Vagina (tissue), 2 donors: ENCODE measurements around the gene STK24. TPM values are rescaled to one million over a fixed set of nuclear protein-coding genes. Genes with fewer than 3 reads are reported as not detected.
A peak's percentile ranks its signal among the peaks of the same experiment; 100 is the strongest.
"Not testable (repeated sequence)": the region's sequence is repeated elsewhere in the genome, so short reads cannot be mapped to it uniquely, and the experiment has no call there.

Source experiments
- DNase-seq, 2 donors: peaks; one replicate each; pipeline ENCODE4 v3.0.0-alpha.2; 2017; ENCODE audit errors: extremely low spot score in 2 of 2
- H3K27ac ChIP-seq: fragments of 200-600 bp; sonication (generic); one replicate; pipeline ENCODE4 v1.5.1; 2019
- H3K27me3 ChIP-seq: fragments of 200-600 bp; sonication (generic); one replicate; pipeline ENCODE4 v1.5.1; 2019
- H3K36me3 ChIP-seq, 2 donors: fragments of 200-600 bp; sonication (generic); one replicate each; pipeline ENCODE4 v1.5.1; 2017 to 2019
- H3K4me1 ChIP-seq: fragments of 200-600 bp; sonication (generic); one replicate; pipeline ENCODE4 v1.5.1; 2019
- H3K4me3 ChIP-seq, 2 donors: fragments of 200-600 bp; sonication (generic); 1 replicate in 1 of 2; 2 replicates in 1 of 2; pipeline ENCODE4 v1.5.1; 2016 to 2019
- H3K9me3 ChIP-seq: fragments of 200-600 bp; sonication (generic); one replicate; pipeline ENCODE4 v1.5.1; 2019
- POLR2A ChIP-seq, 2 donors: fragments of 450-650 bp; IDR thresholded peaks; one replicate each; pipeline ENCODE4 v1.6.1; 2017; ENCODE audit warnings: antibody characterized with exemption in 2 of 2, mild to moderate bottlenecking in 2 of 2, moderate library complexity in 2 of 2
- POLR2AphosphoS5 ChIP-seq, 2 donors: sonication (generic); formaldehyde crosslinking; IDR thresholded peaks; one replicate each; pipeline ENCODE4 v1.9.0; 2017; ENCODE audit warnings: antibody characterized with exemption in 2 of 2, mild to moderate bottlenecking in 2 of 2, low read depth in 1 of 2; ENCODE audit not compliant: insufficient read depth in 1 of 2
- intact Hi-C: fragments of 100-400 bp; cut with DNase I; formaldehyde crosslinking; loops from one replicate; pipeline ENCODE4 v1.15.1; 2023
- total RNA-seq: library from RNA; depleted of rRNA; stranded (reverse); fragments of >200 nt; gene quantifications from one replicate; pipeline ENCODE4 v1.2.3, GENCODE V29; 2016
- TF ChIP-seq, protein P1 (sequence below), 3 experiments: fragments of 450-650 bp in 2 of 3; fragments of 200-600 bp in 1 of 3; sonication (generic) in 1 of 3; IDR thresholded peaks; one replicate each; pipeline ENCODE4 v1.5.1; 2017 to 2019; ENCODE audit warnings: antibody characterized with exemption in 3 of 3, mild to moderate bottlenecking in 2 of 3, moderate library complexity in 2 of 3

STK24 gene
- total RNA-seq, 1 donor from 2014 or later = 82.5 TPM

DNA sequence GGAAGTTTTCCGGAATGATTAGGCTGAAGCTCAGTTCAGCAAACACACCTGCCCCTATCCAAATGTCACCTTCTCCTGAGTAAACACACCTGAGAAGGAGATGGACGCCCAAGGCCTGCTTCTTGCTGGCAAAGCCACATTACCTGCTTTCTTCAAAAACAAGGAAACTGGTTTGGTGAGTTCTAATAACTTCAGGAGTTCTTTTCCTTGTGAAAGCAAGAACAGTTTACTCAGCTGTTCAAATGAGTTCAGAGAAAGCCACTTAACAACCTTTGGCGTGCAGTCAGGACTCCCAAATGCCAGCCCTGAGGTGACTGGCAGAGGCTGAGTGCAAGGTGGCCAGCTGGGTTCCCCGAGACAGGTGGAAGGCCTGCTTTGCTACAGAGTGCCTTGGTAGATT, 160.5 kb downstream of the STK24 start:
- Histone ChIP-seq H3K4me3 (no peak overlapping the region), H3K36me3 (no peaks in the 10 kb centered on the region), H3K27me3 (no peaks in the 10 kb centered on the region), H3K9me3 (no peaks in the 10 kb centered on the region), H3K27ac (no peak overlapping the region), H3K4me1 (no peaks in the 10 kb centered on the region)
- TF ChIP-seq, protein P1, sequence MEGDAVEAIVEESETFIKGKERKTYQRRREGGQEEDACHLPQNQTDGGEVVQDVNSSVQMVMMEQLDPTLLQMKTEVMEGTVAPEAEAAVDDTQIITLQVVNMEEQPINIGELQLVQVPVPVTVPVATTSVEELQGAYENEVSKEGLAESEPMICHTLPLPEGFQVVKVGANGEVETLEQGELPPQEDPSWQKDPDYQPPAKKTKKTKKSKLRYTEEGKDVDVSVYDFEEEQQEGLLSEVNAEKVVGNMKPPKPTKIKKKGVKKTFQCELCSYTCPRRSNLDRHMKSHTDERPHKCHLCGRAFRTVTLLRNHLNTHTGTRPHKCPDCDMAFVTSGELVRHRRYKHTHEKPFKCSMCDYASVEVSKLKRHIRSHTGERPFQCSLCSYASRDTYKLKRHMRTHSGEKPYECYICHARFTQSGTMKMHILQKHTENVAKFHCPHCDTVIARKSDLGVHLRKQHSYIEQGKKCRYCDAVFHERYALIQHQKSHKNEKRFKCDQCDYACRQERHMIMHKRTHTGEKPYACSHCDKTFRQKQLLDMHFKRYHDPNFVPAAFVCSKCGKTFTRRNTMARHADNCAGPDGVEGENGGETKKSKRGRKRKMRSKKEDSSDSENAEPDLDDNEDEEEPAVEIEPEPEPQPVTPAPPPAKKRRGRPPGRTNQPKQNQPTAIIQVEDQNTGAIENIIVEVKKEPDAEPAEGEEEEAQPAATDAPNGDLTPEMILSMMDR (IDR thresholded peaks at IDR 0.05) = no peak
- TF ChIP-seq POLR2A (IDR thresholded peaks at IDR 0.05) = no peak
- peak in 1 of 2 donors; percentile 71 for TF ChIP-seq POLR2AphosphoS5 (IDR thresholded peaks at IDR 0.05; ENCODE audit: insufficient read depth in 1 of 2, low read depth in 1 of 2)
- DNase-seq = no peak
- intact Hi-C loops = no loop called here

DNA sequence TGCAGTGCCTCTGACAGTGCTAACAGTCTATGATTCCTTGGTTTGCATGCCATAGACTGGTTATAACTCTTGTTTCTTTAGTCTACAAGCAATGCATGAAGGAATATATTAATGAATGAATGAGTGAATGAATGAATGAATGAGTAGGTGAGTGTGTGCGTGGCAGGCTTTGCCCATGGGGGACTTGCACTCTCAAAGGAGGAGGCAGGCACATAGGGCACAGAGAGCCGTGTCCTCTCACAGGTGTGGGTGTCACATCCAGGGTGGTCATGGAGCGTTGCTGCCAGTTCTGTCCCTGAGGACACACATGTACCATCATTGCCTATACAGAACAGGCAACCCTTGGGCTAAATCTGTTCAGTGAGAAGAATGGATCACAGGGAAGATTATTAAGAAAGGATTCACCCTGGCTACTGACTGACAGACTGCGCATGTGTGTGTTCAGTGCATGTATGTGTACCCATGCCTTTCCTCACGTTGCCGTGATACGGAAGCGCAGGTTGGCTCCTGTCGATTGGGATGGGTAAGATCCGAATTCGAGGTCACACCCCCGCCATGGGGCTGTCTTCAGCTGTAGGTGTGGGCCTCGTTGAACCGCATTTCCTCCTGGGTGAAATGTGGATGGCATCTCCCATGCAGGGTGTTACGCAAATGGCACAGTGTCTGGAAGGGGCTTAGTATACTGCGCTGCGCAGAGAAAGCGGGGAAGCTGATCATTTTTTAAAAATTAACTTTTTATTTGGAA, 161.4 kb downstream of the STK24 start:
- TF ChIP-seq, protein P1 (IDR thresholded peaks at IDR 0.05) = no peak
- TF ChIP-seq POLR2A (IDR thresholded peaks at IDR 0.05) (no peak), POLR2AphosphoS5 (IDR thresholded peaks at IDR 0.05; ENCODE audit: insufficient read depth in 1 of 2, low read depth in 1 of 2) (no peak)
- intact Hi-C loops = no loop called here
- Histone ChIP-seq H3K4me1 (no peaks in the 10 kb centered on the region), H3K4me3 (no peak overlapping the region), H3K36me3 (no peaks in the 10 kb centered on the region), H3K27ac (no peak overlapping the region), H3K9me3 (no peaks in the 10 kb centered on the region), H3K27me3 (no peaks in the 10 kb centered on the region)
- DNase-seq = no peak

DNA sequence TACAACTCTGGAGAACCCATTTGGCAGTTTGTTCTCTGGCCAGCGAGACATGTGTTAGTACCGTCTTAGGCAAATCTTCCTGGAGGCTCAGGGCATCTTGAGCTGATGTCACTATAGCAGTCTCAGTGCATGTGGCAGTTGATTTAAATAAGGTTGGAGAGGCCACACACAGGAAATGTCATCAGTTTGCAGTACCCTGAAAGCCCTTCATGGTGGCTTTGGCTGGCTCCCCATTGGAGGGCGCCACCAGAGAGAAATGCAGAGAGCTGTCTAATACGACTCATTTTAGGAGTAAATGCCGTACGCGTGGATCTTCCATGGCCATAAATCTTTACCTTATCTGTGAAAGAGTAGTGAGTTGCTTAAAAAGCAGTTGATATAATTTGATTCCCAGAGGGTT, 163.1 kb downstream of the STK24 start:
- DNase-seq = no peak
- Histone ChIP-seq H3K27ac (no peak overlapping the region), H3K36me3 (no peaks in the 10 kb centered on the region), H3K4me1 (no peaks in the 10 kb centered on the region), H3K27me3 (no peaks in the 10 kb centered on the region), H3K9me3 (no peaks in the 10 kb centered on the region), H3K4me3 (no peak overlapping the region)
- intact Hi-C loops = no loop called here
- no peak for TF ChIP-seq POLR2A (IDR thresholded peaks at IDR 0.05)
- TF ChIP-seq, protein P1 (IDR thresholded peaks at IDR 0.05) = no peak
- no peak for TF ChIP-seq POLR2AphosphoS5 (IDR thresholded peaks at IDR 0.05; ENCODE audit: insufficient read depth in 1 of 2, low read depth in 1 of 2)

DNA sequence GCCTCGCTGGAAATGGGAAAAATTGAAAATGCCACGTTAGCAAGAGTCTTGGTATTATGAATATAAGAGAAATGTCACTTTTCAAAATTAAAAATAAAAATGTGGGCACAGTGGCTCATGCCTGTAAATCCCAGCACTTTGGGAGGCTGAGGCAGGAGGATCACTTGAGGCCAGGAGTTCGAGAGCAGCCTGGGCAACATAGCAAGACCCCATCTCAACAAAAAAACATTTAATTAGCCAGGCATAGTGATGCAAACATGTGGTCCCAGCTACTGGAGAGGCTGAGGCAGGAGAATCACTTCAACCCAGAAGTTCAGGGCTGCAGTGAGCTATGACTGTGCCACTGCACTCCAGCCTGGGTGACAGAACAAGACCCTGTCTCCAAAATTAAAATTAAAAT, 163.6 kb downstream of the STK24 start:
- H3K36me3 ChIP-seq, H3K9me3 ChIP-seq, H3K27ac ChIP-seq, H3K4me1 ChIP-seq, intact Hi-C loops, H3K4me3 ChIP-seq, H3K27me3 ChIP-seq, DNase-seq: not testable (repeated sequence)

DNA sequence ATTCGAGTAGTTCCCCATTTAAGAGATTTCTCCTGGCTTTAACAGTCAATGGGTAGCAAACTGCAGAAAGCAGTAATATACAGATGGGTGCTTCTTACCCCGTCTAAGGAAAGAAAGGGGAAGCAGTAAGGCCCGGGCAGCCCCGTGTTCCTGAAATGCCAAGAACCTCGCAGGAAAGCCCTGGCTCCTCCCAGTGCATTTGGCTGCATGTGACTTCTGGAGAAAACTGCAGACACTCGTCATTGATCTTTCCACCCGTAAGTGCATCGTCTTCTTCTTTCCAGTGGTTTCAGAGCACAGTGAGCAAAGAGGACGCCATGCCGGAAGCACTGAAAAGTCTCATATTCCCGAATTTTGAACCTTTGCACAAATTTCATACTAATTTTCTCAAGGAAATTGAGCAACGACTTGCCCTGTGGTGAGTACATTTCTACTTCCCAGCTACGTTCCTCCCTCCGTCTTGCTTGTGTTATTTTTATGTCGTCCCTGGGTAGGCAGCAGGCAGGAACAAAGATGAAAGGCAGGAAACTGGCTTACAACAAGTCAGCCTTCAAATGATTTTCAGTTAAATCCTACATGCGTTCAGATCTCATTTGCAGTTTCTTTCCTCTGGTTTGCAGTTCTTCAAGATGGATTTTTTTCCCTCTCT, 165.2 kb downstream of the STK24 start:
- intact Hi-C loops = no loop called here
- H3K36me3 ChIP-seq = no peaks in the 10 kb centered on the region
- no peak overlapping the region for H3K4me3 ChIP-seq
- H3K27ac ChIP-seq = no peak overlapping the region
- H3K4me1 ChIP-seq = no peaks in the 10 kb centered on the region
- H3K27me3 ChIP-seq = no peaks in the 10 kb centered on the region
- H3K9me3 ChIP-seq = no peaks in the 10 kb centered on the region
- DNase-seq = no peak
- no peak for TF ChIP-seq POLR2A (IDR thresholded peaks at IDR 0.05)
- no peak for TF ChIP-seq POLR2AphosphoS5 (IDR thresholded peaks at IDR 0.05; ENCODE audit: insufficient read depth in 1 of 2, low read depth in 1 of 2)
- TF ChIP-seq, protein P1 (IDR thresholded peaks at IDR 0.05) = no peak
